ENCODE measurements around the gene BRIX1.
A peak's percentile ranks its signal among the peaks of the same experiment; 100 is the strongest.

BRIX1 gene, protein sequence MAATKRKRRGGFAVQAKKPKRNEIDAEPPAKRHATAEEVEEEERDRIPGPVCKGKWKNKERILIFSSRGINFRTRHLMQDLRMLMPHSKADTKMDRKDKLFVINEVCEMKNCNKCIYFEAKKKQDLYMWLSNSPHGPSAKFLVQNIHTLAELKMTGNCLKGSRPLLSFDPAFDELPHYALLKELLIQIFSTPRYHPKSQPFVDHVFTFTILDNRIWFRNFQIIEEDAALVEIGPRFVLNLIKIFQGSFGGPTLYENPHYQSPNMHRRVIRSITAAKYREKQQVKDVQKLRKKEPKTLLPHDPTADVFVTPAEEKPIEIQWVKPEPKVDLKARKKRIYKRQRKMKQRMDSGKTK

DNA sequence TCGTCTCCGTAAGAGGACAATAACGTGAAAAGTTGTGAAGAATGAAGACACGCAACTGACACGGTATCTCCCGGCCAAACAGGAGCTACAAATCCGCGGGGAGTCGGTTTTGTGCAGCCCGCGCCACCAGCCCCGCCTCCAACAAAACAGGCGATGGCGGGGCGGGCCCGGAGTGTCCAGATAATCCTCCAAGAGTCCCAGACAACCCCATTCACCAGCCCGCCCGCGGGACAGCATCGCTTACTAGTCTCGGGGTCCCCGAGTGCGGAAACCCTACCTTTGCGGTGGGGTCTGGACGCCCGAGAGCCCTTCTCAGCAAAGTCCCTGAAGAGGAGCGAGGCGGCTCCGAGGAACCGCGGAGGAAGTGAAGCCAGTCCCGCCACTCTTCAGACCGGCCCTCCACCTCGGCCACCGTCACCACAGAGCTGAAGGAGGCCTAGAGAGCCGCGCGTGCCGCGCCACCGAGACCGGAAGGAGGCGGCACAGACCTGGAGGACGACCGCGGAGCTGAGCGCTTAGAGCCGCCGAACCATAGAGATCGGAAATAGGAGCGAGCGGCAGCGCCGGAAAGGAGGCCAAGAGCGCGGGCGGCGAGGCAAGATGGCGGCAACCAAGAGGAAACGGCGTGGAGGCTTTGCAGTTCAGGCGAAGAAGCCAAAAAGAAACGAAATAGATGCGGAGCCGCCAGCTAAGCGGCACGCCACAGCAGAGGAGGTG lies at the start of gene BRIX1, which contains the start of gene RAD1:
Gene BRIX1, plus strand, starts transcription at position 573 of the 717 bp plus-strand sequence. Its CDS starts 28 bp downstream, at position 601.
Gene RAD1, minus strand, starts transcription at position 366 of the 717 bp plus-strand sequence. CDS start 612 bp downstream, outside the sequence.
- DNase-seq (ENCODE audit: low read depth) = peak; percentile 87

DNA sequence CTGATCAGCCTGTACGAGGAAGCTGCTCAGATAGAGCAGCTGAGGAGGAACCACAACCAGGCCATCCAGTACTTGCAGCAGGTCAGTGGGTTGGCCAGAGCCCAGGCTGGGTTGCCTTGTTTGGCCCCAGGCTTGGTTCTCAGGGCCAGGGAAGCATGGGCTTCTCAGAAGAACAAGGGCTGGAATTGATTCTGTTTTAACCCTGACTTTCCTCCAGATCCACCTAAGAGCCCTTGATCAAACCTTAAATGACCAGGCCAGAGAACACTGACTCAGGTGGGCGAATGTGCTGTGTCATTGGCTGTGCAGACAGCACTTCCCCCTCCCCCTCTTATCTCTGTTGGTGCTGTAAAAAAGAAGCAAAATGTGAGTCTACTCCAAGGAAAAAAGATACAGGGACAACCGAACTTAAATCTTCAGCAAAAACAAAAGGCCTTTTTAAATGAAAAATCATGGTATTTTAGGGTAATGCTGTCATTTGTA lies 48.5 kb upstream of the BRIX1 start:
- no peak for DNase-seq (ENCODE audit: low read depth)

DNA sequence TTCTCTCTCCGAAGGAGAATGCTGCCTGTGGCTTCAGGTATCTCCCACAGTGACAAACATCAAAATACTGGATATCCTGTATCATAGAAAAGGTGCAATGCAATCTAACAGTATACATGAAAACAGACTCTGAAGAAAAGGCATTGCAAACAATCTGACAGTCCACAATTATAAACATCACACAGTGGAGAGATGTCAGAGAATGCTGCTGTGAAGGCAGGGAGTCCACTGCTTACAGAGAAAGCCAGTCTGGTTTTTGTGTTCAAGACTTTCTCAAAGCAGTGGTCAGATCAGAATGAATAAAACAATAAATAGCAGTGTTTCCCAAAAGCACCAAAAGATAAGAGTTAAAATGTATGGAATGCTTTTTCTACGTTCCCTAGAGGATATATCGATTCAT lies 47.9 kb upstream of the BRIX1 start:
- DNase-seq (ENCODE audit: low read depth) = no peak

DNA sequence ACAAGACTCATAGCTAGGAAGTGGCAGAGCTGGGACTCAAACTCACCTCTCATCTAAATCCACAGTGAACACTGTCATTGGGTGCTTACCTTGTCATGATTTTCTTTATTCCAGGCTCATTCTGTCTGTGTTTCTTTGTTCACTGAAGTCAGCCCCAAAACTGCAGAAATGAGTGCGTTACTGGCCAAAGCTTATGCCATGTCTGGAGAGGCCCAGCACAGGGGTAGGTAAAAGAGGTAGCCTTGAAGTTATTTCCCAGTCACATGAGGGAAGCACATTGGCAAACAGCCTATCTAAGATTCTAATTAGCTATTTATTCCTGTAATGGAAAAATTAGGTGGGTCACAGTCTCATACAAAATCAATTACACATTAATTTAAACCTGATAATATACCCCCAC lies 46.7 kb upstream of the BRIX1 start:
- no peak for DNase-seq (ENCODE audit: low read depth)

DNA sequence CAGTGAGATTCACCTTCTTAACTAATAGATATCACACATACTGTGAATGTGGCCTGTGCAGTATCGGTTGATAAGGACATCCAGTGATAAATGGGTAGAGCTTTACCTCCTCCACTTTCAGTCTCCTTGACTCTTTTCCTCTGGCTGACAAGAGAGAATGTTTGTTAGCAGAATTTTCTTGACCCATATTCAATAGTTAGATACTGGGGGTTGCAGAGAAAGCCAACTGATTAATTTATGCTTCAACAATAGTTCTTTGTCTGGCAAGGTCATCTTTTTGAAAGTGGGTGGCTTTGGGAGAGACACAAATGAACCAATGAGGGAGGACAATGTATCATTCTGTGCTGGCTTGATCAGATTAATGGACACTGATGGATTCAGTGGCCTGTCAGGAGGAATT lies 46.3 kb upstream of the BRIX1 start:
- no peak for DNase-seq (ENCODE audit: low read depth)

DNA sequence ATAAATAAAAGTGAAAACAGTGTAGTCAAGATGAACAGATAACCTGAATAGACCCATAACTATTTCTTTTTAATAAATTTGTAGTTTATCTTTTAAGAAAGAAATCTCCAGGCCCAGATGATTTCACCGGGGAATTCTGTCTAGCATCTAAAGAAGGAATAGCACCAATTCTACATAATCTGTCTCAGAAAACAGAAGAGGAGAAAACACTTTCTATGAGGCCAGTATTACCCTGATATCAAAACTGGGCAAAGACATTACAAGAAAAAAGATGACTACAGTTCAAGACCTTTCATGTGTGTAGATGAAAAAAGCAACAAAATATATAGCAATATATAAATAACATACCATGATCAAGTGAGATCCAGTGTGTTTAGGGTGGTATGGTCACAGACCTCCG lies 45.1 kb upstream of the BRIX1 start:
- DNase-seq (ENCODE audit: low read depth) = no peak

DNA sequence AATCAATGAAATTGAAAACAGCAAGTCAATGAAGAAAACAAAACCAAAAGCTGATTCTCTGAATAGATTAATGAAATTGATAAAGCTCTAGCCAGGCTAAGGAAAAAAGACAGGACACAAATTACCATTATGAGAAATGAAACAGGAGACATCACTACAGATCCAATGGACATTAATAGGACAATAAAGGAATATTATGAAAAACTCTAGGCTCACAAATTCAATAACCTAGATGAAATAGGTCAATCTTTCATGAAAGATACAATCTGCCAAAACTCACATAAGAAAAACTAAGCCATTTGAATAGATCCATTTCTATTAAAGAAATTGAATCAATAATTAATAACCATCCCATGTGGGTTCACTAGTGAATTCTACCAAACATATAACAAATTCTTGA lies 39.2 kb upstream of the BRIX1 start:
- no peak for DNase-seq (ENCODE audit: low read depth)

DNA sequence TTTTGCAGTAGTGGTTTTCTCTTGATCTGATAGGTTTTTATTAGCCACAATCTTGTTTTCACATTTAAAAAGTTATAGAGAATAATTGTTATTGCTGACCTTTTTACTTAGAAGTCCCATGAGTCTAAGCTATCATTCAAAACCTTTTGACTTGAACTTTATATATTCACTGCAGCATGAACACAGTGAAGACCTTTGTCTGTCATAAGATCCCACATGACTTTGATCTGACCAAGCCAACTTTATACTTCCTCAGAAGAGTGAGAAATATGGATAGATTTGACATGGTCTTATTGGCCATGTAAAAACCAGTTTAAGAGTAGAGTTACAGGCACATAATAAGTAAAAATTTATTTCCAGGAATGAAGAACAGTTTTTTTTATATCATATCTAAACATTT lies 34.3 kb upstream of the BRIX1 start:
- DNase-seq (ENCODE audit: low read depth) = no peak

DNA sequence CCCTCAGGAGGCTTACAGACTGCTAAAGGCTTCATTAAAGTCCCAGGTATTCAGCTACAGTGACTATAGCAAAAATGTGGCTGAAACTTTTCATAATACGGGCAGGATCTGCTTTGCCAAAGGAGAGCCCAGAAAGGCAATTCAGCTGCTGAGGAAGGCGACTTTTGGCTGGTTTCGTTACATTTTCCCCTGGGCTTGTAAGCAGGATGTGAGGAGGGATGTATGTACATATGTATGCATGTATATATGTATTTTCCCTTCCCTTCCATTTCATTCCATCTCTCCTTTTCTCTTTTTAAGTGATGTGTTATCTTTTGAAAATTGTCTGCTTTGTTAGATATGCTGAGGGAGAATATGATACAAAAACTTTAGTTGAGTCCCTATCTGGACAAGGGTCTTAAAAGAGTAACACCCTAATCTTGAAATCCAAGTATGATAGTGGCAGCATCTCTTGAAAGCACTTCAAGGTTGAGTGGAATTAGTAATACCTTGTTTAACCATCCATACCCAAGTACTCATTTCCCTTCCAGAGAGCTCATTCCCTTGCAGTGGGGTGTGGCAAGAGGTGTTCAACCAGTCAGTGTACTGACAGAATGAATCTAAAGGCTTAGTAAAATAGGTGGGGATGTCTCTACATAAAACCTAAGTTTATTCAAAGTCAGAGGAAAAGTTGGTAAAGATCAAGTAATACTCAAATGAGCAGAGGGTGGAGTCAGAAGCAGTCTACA lies 29.0 kb upstream of the BRIX1 start:
- no peak for DNase-seq (ENCODE audit: low read depth)

DNA sequence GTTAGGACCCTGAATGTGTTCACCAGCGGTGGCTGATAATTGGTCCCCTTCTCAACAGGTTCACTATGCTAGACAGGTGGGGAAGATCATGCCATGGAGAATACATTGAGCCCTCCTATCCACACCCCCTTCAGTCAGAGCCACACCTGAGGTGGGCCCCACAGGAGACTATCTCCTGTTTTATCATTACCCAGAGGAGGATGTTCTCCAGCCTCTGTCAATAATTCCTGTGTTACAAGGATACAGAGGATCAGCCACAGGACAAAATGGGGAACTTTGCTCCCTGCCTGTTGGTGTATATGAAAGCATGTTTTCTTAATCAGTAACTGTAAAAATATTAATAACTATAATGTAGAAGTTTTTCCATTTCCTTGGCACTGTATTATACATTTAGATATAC lies 26.1 kb upstream of the BRIX1 start:
- no peak for DNase-seq (ENCODE audit: low read depth)

DNA sequence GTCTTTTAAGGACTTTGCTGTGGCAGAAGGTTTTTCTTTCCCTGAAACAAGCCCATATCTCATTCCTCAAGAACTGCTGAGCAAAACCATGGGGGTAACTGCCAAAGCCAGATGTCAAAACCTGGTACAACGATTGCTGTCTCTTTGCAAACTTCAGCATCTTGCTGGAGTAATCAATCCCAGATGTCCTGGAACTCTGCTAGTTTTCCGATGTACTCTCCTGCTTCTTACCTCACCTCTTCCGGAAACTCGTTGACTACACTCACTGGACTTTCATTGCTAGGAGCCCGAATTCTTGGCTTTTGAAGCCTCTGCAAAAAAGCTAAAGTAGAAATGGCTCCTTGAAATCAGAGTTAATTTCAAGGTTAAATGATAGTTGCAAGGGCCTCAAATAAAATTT lies 23.5 kb upstream of the BRIX1 start:
- DNase-seq (ENCODE audit: low read depth) = no peak

DNA sequence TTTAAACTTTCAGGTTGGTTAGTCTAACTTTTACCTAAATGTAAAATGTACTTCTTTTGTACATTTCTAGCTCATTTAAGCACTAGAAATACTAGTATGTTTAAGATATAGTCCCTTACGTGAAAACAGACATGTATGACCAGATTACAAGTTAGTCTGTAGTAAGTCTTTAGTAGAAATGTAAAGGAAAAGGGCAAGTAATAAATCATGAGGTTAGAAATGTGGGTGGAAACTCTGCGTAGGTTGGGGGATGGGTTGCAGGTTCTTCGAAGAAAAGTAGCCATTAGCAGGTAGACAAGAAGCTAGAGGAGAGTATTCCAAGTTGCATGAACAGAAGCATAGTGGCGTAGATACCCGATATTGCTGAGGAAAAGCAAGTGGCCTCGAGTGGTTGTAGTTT lies 23.1 kb upstream of the BRIX1 start:
- no peak for DNase-seq (ENCODE audit: low read depth)

DNA sequence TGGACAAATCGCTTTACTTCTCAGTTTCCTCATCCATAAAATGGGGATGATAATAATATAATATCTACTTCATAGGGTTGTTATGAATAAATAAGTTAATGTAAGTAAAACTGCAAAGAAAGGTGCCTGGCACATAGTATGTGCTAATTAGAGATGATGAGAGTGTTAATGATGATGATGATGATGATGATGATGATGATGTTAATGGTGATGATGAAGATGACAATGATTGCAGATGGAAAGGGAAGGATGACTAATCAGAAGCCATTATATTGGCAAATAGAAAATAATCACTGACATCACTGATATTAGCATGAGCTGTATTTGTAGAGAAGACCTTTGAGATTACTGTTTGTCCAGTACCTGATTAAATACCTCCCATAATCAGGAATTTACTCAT lies 20.8 kb upstream of the BRIX1 start:
- no peak for DNase-seq (ENCODE audit: low read depth)

DNA sequence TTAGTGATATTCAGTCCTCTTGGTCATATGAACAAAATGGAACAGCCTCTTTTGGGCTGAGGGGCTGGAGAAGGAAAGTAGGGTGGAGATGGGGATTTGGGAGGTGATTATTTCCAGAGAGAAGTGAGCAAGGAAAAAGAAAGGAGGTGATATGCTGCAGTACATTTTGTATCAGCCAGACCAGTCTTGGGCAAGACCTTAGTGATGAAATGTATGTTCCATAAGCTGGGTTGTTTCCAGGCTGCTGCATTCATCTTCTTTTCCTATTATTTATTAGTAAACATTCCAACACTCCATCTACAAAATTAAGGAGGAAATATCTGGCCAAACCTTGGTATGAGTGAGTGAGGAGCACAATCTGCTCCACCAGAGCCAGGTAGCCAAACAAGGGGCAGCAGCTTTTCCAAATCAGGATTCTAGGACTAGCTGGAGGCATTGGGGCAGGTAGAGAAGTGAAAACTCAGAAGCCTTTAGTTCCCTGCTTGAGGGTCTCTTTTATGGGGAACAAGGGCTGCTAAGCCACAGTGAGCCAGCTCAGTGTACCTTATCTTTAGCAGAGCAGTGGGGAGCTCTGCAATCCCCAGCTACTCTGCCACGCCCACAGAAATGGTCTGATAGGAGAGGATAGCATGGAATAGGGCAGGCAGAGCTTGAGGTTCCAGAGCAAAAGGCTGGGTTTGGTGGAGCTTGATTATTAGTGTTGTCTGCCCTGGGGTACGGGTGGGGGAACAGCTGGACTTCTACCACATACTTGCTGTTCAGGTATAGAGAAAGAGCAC lies 19.7 kb upstream of the BRIX1 start:
- DNase-seq (ENCODE audit: low read depth) = no peak

DNA sequence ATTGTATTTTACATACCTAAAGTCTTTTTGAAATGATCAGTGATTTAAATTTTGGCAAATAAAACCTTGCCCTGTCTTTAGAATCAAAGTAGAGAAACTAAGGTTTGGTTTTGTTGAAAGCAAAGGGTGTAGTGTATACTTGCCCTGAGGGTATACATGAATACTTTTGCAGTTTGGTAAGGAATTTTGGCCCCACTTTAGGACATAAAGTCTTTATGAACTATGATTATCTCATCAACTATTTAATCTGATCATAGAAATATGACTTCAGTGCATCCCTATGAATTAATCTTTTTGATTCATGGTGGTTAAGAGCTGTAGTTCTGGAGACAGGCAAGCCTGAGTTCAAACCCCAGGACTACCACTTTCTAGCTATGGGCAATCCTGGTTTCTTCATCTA lies 17.9 kb upstream of the BRIX1 start:
- no peak for DNase-seq (ENCODE audit: low read depth)

DNA sequence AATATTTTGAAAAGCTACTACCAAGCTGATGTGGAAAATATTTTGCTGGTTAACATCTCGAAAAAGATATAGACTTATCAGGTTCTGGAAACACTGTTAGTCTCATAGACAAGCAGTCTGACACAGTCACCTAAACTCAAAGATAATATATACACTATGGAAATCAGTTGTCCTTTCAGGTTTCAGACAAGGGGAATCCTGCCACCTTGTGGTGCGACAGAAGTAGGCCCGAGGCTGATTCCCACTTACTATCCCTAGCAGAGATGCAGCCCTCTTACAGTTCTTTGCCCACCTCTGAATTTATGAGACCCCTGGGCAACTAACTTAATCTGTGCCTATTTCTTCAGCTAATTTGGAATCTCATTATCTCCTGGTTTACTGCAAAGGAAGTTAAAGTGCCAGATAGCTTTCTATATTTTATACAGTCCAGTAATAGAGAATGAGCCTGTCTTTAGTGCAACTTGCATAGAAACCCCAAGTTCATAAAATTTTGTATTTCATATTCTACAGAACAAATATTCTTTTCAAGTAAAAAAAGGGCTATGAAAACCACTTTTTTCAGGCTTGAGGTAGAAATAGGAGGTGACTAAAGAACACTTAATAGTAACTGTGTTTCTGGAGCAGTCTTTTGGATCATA lies 17.1 kb upstream of the BRIX1 start:
- DNase-seq (ENCODE audit: low read depth) = peak; percentile 23

DNA sequence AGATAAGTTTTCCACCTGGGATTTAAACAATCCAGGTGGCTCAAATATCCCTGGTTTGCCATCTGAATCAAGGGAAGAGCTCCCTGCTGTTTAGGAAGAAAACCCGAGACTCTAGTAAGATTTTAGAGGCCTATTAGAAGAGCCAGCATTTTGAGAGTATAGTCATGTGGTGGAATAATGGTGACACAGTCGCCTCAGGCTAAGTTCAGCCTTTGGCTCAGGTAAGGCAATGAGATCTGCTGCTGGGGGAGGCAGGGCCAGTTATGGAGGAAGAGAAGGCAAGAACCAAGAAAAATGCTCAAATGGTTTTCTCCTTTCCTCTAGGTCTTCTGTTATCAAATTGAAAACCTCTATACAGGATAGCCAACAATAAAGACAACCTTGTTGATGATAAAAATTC lies 16.4 kb upstream of the BRIX1 start:
- no peak for DNase-seq (ENCODE audit: low read depth)

DNA sequence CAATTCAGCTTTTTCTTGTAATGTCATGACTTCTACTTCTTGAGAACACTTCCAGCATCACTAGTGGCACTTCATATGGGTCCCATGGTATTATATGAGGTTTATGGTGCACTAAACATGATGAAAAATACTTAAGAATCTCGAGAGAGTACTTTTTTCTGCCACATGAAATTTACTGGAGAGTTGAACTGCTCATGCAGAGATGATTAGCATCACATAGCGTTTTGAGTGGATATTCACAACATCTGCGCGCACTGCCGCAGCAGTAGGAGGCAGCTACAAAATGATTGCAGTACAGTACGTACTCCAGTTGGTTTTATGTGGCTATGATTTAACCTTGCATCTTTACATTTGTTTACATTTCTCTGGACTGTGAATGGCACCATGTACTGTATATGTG lies 14.9 kb upstream of the BRIX1 start:
- no peak for DNase-seq (ENCODE audit: low read depth)

DNA sequence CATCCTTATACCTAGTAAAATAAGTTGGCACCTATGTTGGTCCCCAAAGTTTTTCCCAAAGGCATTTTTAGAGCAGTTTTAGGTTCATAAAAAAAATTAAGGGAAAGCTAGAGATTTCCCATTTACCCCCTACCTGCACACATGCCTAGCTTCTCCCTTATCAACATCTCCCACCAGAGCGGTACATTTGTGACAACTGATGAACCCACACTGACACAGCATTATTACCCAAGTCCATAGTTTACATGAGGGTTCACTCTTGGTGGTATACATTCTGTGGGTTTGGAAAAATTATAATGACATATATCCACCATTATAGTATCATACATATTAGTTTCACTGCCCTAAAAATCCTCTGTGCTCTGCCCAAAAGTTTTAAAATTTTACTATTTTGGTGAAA lies 12.3 kb upstream of the BRIX1 start:
- DNase-seq (ENCODE audit: low read depth) = no peak

DNA sequence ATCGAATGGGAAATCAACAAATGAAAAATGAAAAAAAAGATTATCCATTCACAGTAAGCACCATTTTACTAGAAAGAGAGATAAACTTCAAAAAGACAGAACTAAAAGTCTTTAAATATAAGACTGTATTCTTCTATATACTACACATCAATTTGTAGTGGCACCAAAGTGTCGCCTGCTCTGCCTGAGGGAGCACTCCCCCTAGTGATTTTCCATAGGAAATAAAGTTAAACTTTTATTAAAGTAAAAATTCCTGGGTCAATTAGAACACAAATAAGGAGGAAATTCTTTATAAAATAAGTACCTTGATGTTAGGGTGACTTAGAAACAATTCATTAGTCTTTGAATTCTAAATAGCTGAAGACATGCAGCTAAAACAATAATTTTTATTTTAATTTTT lies 9.9 kb upstream of the BRIX1 start:
- no peak for DNase-seq (ENCODE audit: low read depth)

DNA sequence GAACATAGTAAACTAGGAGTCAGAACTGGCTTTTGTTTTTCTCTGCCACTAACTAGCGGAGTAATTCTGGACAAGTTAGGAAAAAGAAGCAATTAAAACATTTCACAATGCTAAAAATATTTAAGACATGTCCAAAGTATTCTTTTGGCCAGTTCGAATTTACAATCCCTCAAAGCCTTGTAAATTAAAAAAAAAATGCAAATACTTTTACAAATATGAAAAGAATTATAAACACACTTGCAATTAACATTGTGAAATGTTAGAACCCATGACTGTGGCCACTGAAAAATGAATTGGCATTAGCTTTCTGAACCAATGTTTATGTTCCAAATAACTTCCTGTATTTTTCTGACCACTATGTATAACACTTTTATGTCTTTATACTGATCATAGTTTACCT lies 2.4 kb upstream of the BRIX1 start:
- DNase-seq (ENCODE audit: low read depth) = no peak

Data from activated gamma-delta T cell treated with anti-CD3 and anti-CD28 coated beads, Interleukin-2, amount 50 U/mL, for 16 hours (primary cell).